Measurements from ENCODE around the gene ZNF384. TPM values are rescaled to one million over a fixed set of nuclear protein-coding genes. Genes with fewer than 3 reads are reported as not detected.
A peak's percentile ranks its signal among the peaks of the same experiment; 100 is the strongest.

The ZNF384 gene
- total and polyA plus RNA-seq, 10 of the 15 experiments (the other 5 are each of a cell fraction or from before 2014, with no cell fraction given) = 0.46 to 81.5 (median 30.5) TPM

GRCh38 chr12:6662906-6663742 is 26.1 kb downstream of the ZNF384 start, which contains the start of gene ING4 (continued):
- TF ChIP-seq CEBPZ (IDR thresholded peaks at IDR 0.05; ENCODE audit: low read depth, low read length) (no peak), CBX5 (IDR thresholded peaks at IDR 0.05; ENCODE audit: low read depth) (peak; percentile 88; the same call in 1 of the 2 replicates), E2F8 (IDR thresholded peaks at IDR 0.05; ENCODE audit: low read depth, partially characterized antibody) (peak; percentile 100), TBL1XR1 (IDR thresholded peaks at IDR 0.05; ENCODE audit: low read depth, low read length) (peak; percentile 67), NFXL1 (IDR thresholded peaks at IDR 0.05; ENCODE audit: borderline replicate concordance) (no peak), NFIC (IDR thresholded peaks at IDR 0.05; ENCODE audit: low read depth, low read length) (peak; percentile 77; the same call in 1 of the 2 replicates), CUX1 (IDR thresholded peaks at IDR 0.05; ENCODE audit: insufficient replicate concordance, low read depth, low read length) (no peak), CHD4 (IDR thresholded peaks at IDR 0.05) (no peak), SREBF2 (IDR thresholded peaks at IDR 0.05; ENCODE audit: low read length) (0 out of 2 replicates have a peak, but pooled peaks have one; percentile 52), NFYA (IDR thresholded peaks at IDR 0.05; ENCODE audit: borderline replicate concordance, low read depth, low read length) (no peak), CBFB (IDR thresholded peaks at IDR 0.05; ENCODE audit: low read depth) (peak; percentile 72; the same call in 1 of the 2 replicates), ZNF217 (IDR thresholded peaks at IDR 0.05) (no peak), TCF7 (IDR thresholded peaks at IDR 0.05; ENCODE audit: borderline replicate concordance) (no peak; the same call in 1 of the 2 replicates), ASH2L (IDR thresholded peaks at IDR 0.05; ENCODE audit: borderline replicate concordance, low read depth) (no peak), E4F1 (IDR thresholded peaks at IDR 0.05; ENCODE audit: borderline replicate concordance, partially characterized antibody) (peak; percentile 95)
